Osteocyte (in vitro differentiated cells): ENCODE measurements around the gene LRRC8D. TPM values are rescaled to one million over a fixed set of nuclear protein-coding genes. Genes with fewer than 3 reads are reported as not detected.

Experiments
- DNase-seq: peaks from one replicate; pipeline ENCODE4 v3.0.0; 2021; ENCODE audit warnings: mixed read lengths; ENCODE audit not compliant: unreplicated experiment; ENCODE audit errors: extremely low spot score
- H3K27ac Mint-ChIP-seq: one replicate; pipeline ENCODE4 v1.8.0; 2021; ENCODE audit warnings: mild to moderate bottlenecking, mixed read lengths; ENCODE audit not compliant: unreplicated experiment
- H3K27me3 Mint-ChIP-seq: one replicate; pipeline ENCODE4 v1.8.0; 2021; ENCODE audit warnings: mixed read lengths; ENCODE audit not compliant: unreplicated experiment
- H3K36me3 Mint-ChIP-seq: one replicate; pipeline ENCODE4 v1.8.0; 2021; ENCODE audit warnings: mixed read lengths; ENCODE audit not compliant: unreplicated experiment
- H3K4me1 Mint-ChIP-seq: one replicate; pipeline ENCODE4 v1.8.0; 2021; ENCODE audit warnings: mixed read lengths; ENCODE audit not compliant: unreplicated experiment
- H3K4me3 Mint-ChIP-seq: one replicate; pipeline ENCODE4 v1.8.0; 2021; ENCODE audit warnings: mild to moderate bottlenecking, moderate library complexity, mixed read lengths; ENCODE audit not compliant: unreplicated experiment
- H3K9me3 Mint-ChIP-seq: one replicate; pipeline ENCODE4 v1.8.0; 2021; ENCODE audit warnings: mixed read lengths; ENCODE audit not compliant: unreplicated experiment
- CTCF ChIP-seq: fragments of 200-600 bp; sonication (generic); IDR thresholded peaks from 2 replicates; pipeline ENCODE4 v1.5.0; 2021; ENCODE audit warnings: antibody characterized with exemption, mild to moderate bottlenecking, moderate library complexity
- total RNA-seq: library from RNA; stranded (reverse); gene quantifications from 2 replicates; pipeline ENCODE4 v1.2.1, GENCODE V29; 2021

The LRRC8D gene
- total RNA-seq, 1 donor from 2014 or later = 20.4 TPM

GRCh38 chr1:89943846-89944781 lies 123.3 kb downstream of the LRRC8D start:
- H3K4me1 Mint-ChIP-seq = peaks cover 14% of the 10 kb centered on the region
- no peak overlapping the region for H3K4me3 Mint-ChIP-seq
- no peaks in the 10 kb centered on the region for H3K36me3 Mint-ChIP-seq
- no peak for DNase-seq
- peaks cover 3% of the 10 kb centered on the region for H3K9me3 Mint-ChIP-seq
- H3K27me3 Mint-ChIP-seq = no peaks in the 10 kb centered on the region
- TF ChIP-seq CTCF = no peak
- H3K27ac Mint-ChIP-seq = no peak overlapping the region

- Mint-ChIP-seq H3K4me1 (peaks cover 17% of the 10 kb centered on the region), H3K4me3 (no peak overlapping the region), H3K27me3 (no peaks in the 10 kb centered on the region), H3K27ac (no peak overlapping the region), H3K9me3 (peaks cover 3% of the 10 kb centered on the region), H3K36me3 (no peaks in the 10 kb centered on the region)
- DNase-seq = no peak
- no peak for TF ChIP-seq CTCF
Observed at GRCh38 chr1:89945852-89946476, 125.1 kb downstream of the LRRC8D start.

DNA sequence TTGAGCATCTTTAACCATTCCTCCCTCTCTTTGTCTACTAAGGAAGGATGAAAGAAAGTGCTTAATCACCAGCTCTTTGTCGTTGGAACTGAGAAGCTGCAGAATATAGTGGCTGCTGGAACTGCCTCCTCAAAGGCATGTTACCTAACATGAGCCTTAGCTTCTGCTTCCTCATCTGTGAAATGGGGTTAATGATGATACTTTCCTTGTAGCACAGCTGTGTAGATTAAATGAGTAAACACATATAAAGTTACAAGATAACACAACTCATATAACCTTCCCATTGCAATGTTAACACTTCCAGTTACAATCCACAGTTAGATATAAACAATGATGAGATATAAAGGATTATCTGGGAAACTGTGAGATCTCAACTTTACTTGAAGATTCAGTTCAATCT lies 125.7 kb downstream of the LRRC8D start:
- no peak for DNase-seq
- Mint-ChIP-seq H3K4me3 (no peak overlapping the region), H3K27me3 (no peaks in the 10 kb centered on the region), H3K27ac (no peak overlapping the region), H3K4me1 (peaks cover 18% of the 10 kb centered on the region), H3K36me3 (no peaks in the 10 kb centered on the region), H3K9me3 (peaks cover 3% of the 10 kb centered on the region)
- TF ChIP-seq CTCF = no peak

DNA sequence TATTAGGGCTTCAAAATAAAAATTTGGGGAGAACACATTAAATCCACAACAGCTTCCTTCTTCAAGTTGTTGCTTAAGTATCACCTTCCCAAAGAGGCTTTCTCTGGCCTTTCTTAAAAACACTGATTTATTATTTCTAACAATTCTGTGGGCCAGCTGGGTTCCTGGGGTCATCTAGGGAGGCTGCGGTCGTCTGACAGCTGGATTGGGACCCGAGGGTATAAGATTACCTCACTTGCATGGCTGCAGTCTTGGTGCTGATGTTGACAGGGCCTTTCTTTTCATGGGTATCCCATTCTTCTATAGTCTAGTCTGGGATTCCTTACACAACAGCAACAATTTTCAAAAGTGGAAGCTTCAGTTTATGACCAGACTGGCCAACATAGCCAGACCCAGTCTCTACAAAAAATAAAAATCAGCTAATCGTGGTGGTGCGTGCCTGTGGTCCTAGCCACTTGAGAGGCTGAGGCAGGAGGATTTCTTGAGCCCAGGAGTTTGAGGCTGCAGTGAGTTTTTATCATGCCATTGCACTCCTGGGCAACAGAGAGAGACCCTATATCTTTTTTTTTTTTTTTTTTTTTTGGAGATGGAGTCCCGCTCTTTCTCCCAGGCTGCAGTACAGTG lies 128.0 kb downstream of the LRRC8D start:
- Mint-ChIP-seq H3K9me3 (peaks cover 3% of the 10 kb centered on the region), H3K36me3 (no peaks in the 10 kb centered on the region), H3K4me3 (no peak overlapping the region), H3K27me3 (no peaks in the 10 kb centered on the region), H3K27ac (no peak overlapping the region), H3K4me1 (peaks cover 22% of the 10 kb centered on the region)
- no peak for DNase-seq
- TF ChIP-seq CTCF = no peak
